Heart right ventricle (tissue), 16 donors: ENCODE data around the gene MCRIP1. TPM values are rescaled to one million over a fixed set of nuclear protein-coding genes. Genes with fewer than 3 reads are reported as not detected.

ENCODE experiments used
- ATAC-seq, 8 donors: fragments of 200-7000 bp; cut with Tn5 transposase; one replicate each; pipeline ENCODE4 v1.9.1; 2020; ENCODE audit warnings: mild to moderate bottlenecking in 8 of 8, moderate library complexity in 8 of 8, moderate number of reproducible peaks in 1 of 8
- DNase-seq, 2 donors: peaks; one replicate each; pipeline ENCODE4 v3.0.0-alpha.2; 2020
- H3K27ac ChIP-seq, 10 donors: fragments of 200-600 bp; sonication (generic) in 2 of 10; one replicate each; pipeline versions ENCODE4 v1.5.0 to v1.8.0; 2020 to 2022; ENCODE audit warnings: mild to moderate bottlenecking in 3 of 10
- H3K27me3 ChIP-seq, 7 donors: fragments of 200-600 bp; one replicate each; pipeline ENCODE4 v1.8.0; 2021 to 2022; ENCODE audit warnings: mild to moderate bottlenecking in 2 of 7
- H3K36me3 ChIP-seq, 9 donors: fragments of 200-600 bp; sonication (generic) in 1 of 9; one replicate each; pipeline versions ENCODE4 v1.5.0 to v1.8.0; 2020 to 2022; ENCODE audit warnings: mild to moderate bottlenecking in 2 of 9
- H3K4me1 ChIP-seq, 9 donors: fragments of 200-600 bp; sonication (generic) in 1 of 9; one replicate each; pipeline versions ENCODE4 v1.5.0 to v1.8.0; 2020 to 2022; ENCODE audit warnings: mild to moderate bottlenecking in 4 of 9
- H3K4me3 ChIP-seq, 10 donors: fragments of 200-600 bp; sonication (generic) in 2 of 10; one replicate each; pipeline versions ENCODE4 v1.5.0 to v1.8.0; 2020 to 2022; ENCODE audit warnings: mild to moderate bottlenecking in 7 of 10, moderate library complexity in 2 of 10
- H3K9me3 ChIP-seq, 11 donors: fragments of 200-600 bp in 10 of 11; sonication (generic) in 2 of 11; one replicate each; pipeline versions ENCODE4 v1.5.0 to v1.8.0; 2013 to 2022; ENCODE audit warnings: mild to moderate bottlenecking in 2 of 11, control low read depth in 1 of 11, moderate library complexity in 1 of 11
- CTCF ChIP-seq, 9 donors: fragments of 200-600 bp; sonication (generic) in 2 of 9; IDR thresholded peaks; one replicate each; pipeline versions ENCODE4 v1.5.0 to v1.8.0; 2021 to 2022; ENCODE audit warnings: antibody characterized with exemption in 9 of 9, mild to moderate bottlenecking in 5 of 9, moderate library complexity in 1 of 9
- WGBS, 2 donors: extraction: QIAGEN DNeasy Blood & Tissue Kit; methylation state at CpG; one replicate each; pipeline ENCODE4 v1.1.7; 2013; ENCODE audit warnings: inconsistent platforms in 1 of 2; 5-methylcytosine and 5-hydroxymethylcytosine counted together
- intact Hi-C, 10 donors: fragments of 100-400 bp; cut with DNase I; formaldehyde crosslinking; loops; one replicate each; pipeline versions ENCODE4 v1.11.1 to v1.14.2; 2022
- polyA plus RNA-seq, 2 donors: library from polyadenylated mRNA; stranded (reverse); fragments of 200-250 nt; gene quantifications; one replicate each; pipeline ENCODE4 v1.2.3, GENCODE V29; 2013
- total RNA-seq, 10 donors: library from RNA; stranded (reverse); fragmentation: NEBNext Ultra II Directional in 3 of 10; extraction: Animal tissue kit (Norgen Biotek cat#: 25700) in 3 of 10; gene quantifications; one replicate each; pipeline versions ENCODE4 v1.2.1 to v1.2.4, GENCODE V29; 2021 to 2023
- donor health status: Arrhythmogenic right ventricular cardiomyopathy.
- donor health status: ischemic (EF 13 %, LVEDD 7.1; RV severe dilation, severe dysfunction).
- donor health status: healthy with polysubstance abuse.
- donor health status: DM: no; HTN: yes; CAD: no.
- donor health status: DM: no; HTN: no; CAD: no.
- donor health status: ischemic (EF 25% LVEDD 6.9; RV normal size, moderate dysfunction).
- donor health status: ischemic (EF 25% LVEDD 5.7; RV mildly dilated, moderate dysfunction).
- donor health status: healthy.
- donor health status: DM: yes; HTN: yes; CAD: no.
- donor health status: Ischemic cardiomyopathy.
- donor health status: ischemic (EF 35%, LVEDD 5.7; RV mildly dilated, moderate dysfunction).
- donor health status: nonischemic (EF 11% LVEDD 7.7; RV severe dilation, severe dysfunction).
- donor health status: DM: yes; HTN: yes; CAD: no.
- donor health status: PGD.
- donor health status: ischemic (EF 29% LVEDD 5.4; RV normal size, mild dysfunction).
- donor health status: nonischemic (EF 23%, LVEDD 6.1; RV moderate dilation, normal function).

MCRIP1 gene
- total and polyA plus RNA-seq, 12 donors: 75.1 to 239 (median 92.5) TPM

DNA sequence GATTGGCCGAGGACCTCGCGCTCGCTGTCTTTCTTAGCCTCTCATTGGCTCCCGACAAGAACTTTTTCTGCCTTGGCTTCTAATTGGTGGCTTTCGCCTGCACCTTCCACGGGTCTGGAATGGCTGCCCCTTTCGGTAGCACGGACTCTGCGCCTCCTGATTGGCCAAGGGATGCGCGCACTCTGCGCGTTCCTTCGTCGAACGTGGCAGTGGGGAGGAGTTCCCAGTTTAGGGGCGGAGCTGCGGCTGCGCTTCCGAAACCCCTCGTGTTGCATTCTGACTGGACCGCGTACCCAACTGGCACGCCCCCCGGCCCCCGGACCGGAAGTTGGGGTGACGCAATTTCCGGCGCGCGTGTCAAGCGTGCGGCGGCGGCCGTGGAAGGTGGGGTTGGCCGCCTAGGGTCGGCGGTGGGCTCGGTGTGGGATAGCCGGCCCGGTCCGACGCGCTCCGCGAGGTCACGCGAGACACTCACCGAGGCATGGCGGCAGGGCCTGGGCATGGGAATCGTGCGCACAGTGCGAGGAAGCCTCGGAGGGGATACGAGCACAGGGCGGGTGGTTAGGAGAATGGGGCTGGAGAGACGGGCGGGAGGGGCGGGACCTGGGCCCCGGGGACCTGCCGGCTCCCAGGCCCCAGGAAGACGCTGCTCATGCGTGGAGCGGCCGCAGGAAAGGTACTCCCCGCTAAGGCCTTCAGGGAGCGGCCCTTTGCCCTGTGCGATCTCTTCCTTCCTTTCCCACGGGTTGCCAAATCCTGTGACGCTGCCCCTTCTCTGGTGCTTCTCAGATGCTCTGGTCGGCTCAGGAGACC, 27.9 kb upstream of the MCRIP1 start:
- peak; percentile 99 for DNase-seq
- ATAC-seq: peak; percentile 90 to 98 (median 96)
- peak in 4 of 9 donors; percentile 7 to 30 (median 22) for TF ChIP-seq CTCF (IDR thresholded peaks at IDR 0.05)
- H3K27me3 ChIP-seq: no peaks in the 10 kb centered on the region
- intact Hi-C loops: loop anchor here in 1 of 10 donors (5.0 kb wide), 1 partner anchor 39 kb away; no protein-coding TSS in a partner anchor
- H3K27ac ChIP-seq: peak overlapping the region; percentile 86 to 99 (median 98)
- H3K9me3 ChIP-seq: no peaks in the 10 kb centered on the region
- peaks cover 15 to 69% (median 45%) of the 10 kb centered on the region in 9 donors for H3K4me1 ChIP-seq
- H3K4me3 ChIP-seq: peak overlapping the region; percentile 40 to 100 (median 83)
- H3K36me3 ChIP-seq: peaks cover 0 to 56% (median 21%) of the 10 kb centered on the region in 9 donors
- 0% methylated on average over 72 to 74 of the region's 74 CpGs for WGBS, 2 donors

DNA sequence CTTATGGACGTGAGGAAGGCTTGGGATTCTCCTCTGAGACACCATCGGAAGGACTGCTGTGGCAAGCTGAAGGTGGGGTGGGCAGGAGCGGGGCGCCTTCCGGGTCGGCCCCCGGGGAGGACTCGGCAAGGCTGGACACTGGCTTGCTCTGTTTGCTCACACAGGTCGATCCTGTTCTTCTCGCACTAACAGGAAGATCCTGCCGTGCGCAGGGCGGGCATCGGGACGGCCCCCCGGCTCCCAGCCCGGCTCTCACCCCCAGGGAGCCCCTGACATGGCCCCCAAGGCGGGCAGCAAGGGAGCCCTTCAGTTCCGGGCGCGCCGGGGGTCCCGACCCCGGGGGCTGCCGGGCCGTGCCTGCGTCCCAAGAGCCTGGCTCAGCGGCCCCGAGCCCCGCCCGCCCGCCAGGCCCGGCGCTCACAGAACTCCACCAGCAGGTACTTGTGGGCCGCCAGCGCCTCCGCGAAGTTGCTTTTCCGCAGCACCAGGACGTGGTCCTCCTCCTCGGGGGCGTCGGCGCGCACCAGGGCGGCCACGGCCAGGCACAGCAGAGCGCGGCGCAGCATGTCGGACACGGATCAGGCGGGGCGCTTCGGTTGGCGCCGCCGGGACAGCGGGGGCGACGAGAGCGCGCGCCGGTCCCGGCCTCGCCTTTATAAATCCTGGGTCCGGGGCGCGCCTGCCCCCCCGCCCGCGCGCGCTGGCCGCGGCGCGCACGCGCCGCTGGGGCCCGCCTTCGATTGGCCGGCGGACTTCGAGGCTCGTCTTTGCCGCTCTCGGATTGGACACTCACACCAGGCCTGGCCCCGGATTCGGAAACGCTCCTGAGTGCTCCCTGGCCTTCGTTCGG, 27.0 kb upstream of the MCRIP1 start, which contains the start of gene P4HB:
Gene P4HB, minus strand, starts transcription at position 630 of the 850 bp plus-strand sequence. Its CDS starts 64 bp downstream, at position 566.
- Histone ChIP-seq H3K36me3 (peaks cover 0 to 56% (median 24%) of the 10 kb centered on the region in 9 donors), H3K4me1 (peaks cover 18 to 75% (median 46%) of the 10 kb centered on the region in 9 donors), H3K27ac (peak within 1 kb of the TSS; percentile 91 to 99 (median 98)), H3K9me3 (no peaks in the 10 kb centered on the region), H3K27me3 (no peaks in the 10 kb centered on the region), H3K4me3 (peak within 1 kb of the TSS; percentile 82 to 100 (median 97))
- DNase-seq (peak in 1 of 2 donors; percentile 98), ATAC-seq (peak in 2 of 8 donors; percentile 0 to 1)
- no peak for TF ChIP-seq CTCF (IDR thresholded peaks at IDR 0.05)
- 0% methylated on average over 87 to 95 of the region's 95 CpGs for WGBS, 2 donors
- intact Hi-C loops: loop anchor here in 1 of 10 donors (5.0 kb wide), 1 partner anchor 38 kb away; no protein-coding TSS in a partner anchor

DNA sequence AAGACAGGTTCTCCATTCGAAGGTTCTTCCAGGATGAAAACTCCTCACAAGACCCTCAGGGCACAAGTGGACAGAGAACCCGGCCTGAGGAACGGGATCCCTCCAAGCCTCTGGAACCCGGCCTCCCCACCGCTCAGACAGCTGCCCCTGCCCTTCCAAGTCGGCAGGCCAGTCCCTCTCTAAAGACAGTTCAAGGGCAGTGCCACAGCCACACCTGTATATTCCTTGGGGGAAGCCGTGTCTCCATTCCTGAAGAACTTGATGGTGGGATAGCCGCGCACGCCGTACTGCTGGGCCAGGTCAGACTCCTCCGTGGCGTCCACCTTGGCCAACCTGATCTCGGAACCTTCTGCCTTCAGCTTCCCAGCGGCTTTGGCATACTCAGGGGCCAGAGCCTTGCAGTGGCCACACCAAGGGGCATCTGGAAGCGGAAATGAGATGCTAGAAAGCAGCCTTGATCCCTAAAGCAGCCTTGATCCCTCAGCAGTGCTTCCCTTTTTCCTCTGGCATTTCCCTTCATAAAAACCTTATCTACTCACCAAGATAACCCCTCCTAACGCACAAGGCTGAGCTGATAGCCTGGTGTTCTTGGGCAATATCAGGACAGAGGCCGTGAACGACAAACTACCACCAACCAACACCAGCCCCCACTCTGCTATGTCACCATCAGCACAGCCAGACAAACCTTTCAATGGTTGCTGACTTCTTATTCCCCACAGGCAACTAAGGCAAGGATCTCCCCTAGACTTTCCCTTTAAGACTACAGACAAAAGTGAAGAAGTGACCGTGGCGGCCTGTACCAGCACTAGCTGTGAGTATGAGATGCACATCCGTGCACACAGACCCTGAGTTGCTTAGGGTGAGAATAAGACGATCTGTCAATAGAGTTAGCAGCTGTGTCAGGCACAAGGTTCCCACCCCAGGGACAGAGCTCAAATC, 26.1 kb upstream of the MCRIP1 start:
- H3K4me1 ChIP-seq: peaks cover 18 to 79% (median 50%) of the 10 kb centered on the region in 9 donors
- H3K27me3 ChIP-seq: no peaks in the 10 kb centered on the region
- H3K27ac ChIP-seq: peak overlapping the region in 9 of 10 donors; percentile 89 to 99 (median 97)
- 51 to 54% methylated on average over 23 of the region's 23 CpGs for WGBS, 2 donors
- H3K36me3 ChIP-seq: peaks cover 1 to 59% (median 33%) of the 10 kb centered on the region in 9 donors
- no peak for DNase-seq
- peak overlapping the region; percentile 82 to 100 (median 97) for H3K4me3 ChIP-seq
- ATAC-seq: no peak
- TF ChIP-seq CTCF (IDR thresholded peaks at IDR 0.05): no peak
- intact Hi-C loops: no loop called here
- no peaks in the 10 kb centered on the region for H3K9me3 ChIP-seq
